Measurements from ENCODE around the gene ELK3. TPM values are rescaled to one million over a fixed set of nuclear protein-coding genes. Genes with fewer than 3 reads are reported as not detected.

ELK3 gene
- total RNA-seq, 1 experiment from 2014 or later = 9.4 TPM

GRCh38 chr12:96213869-96214268, 19.7 kb downstream of the ELK3 start:
- no peak for DNase-seq
- H2BK120ac ChIP-seq (ENCODE audit: low read depth, low read length, poor library complexity, severe bottlenecking) = no peak overlapping the region
- H3K4me1 Mint-ChIP-seq = peaks cover 44 to 47% of the 10 kb centered on the region in 2 experiments
- no peak overlapping the region for H2BK5ac ChIP-seq (ENCODE audit: insufficient read length, low read length)
- no peak overlapping the region for H3K18ac ChIP-seq (ENCODE audit: insufficient read length, low read depth, low read length)
- H3K23ac ChIP-seq (ENCODE audit: insufficient read length, low read depth, low read length) = no peak overlapping the region
- H2AFZ ChIP-seq (ENCODE audit: low read length) = no peak overlapping the region
- TF ChIP-seq CTCF (conservative IDR thresholded peaks at IDR 0.05) = no peak
- no peak overlapping the region for H3K27ac Mint-ChIP-seq
- H4K20me1 ChIP-seq (ENCODE audit: control insufficient read depth, insufficient read depth, insufficient read length) = no peaks in the 10 kb centered on the region
- WGBS (ENCODE audit: extremely low coverage, insufficient read length, low lambda C conversion rate) = no CpG with 5 or more reads among the region's 7 CpGs
- no peak overlapping the region for H3K27ac ChIP-seq (ENCODE audit: insufficient read length, low read depth, low read length)
- H3K4me2 ChIP-seq (ENCODE audit: insufficient read depth, insufficient read length, low read length) = no peak overlapping the region
- no peak overlapping the region for H3K4me3 Mint-ChIP-seq
- H2BK20ac ChIP-seq (ENCODE audit: low read depth, low read length, poor library complexity, severe bottlenecking) = no peak overlapping the region
- no peaks in the 10 kb centered on the region for H3K79me1 ChIP-seq (ENCODE audit: insufficient read depth, low read depth, low read length, poor library complexity, severe bottlenecking)
- no peaks in the 10 kb centered on the region for H3K9me3 Mint-ChIP-seq
- no peaks in the 10 kb centered on the region for H3K23me2 ChIP-seq (ENCODE audit: insufficient read length, low read depth, low read length, poor library complexity, severe bottlenecking)
- H4K91ac ChIP-seq (ENCODE audit: insufficient read length, low read depth, low read length) = no peak overlapping the region
- H2BK12ac ChIP-seq (ENCODE audit: insufficient read length, low read depth, low read length) = no peak overlapping the region
- H3K56ac ChIP-seq (ENCODE audit: insufficient read length, low read depth, low read length) = no peak overlapping the region
- no peak overlapping the region for H4K8ac ChIP-seq (replicated peaks; ENCODE audit: insufficient read length, low read depth, low read length)
- H3K79me2 ChIP-seq (ENCODE audit: insufficient read depth, low read length) = no peaks in the 10 kb centered on the region
- no peak overlapping the region for H3K14ac ChIP-seq (ENCODE audit: insufficient read depth, low read length)
- no peaks in the 10 kb centered on the region for H3K9me3 ChIP-seq (ENCODE audit: control insufficient read depth, low read depth, low read length)
- no peaks in the 10 kb centered on the region for H3K27me3 ChIP-seq (ENCODE audit: insufficient read depth, low read length)
- no peak overlapping the region for H3T11ph ChIP-seq (ENCODE audit: low read length)
- H3K9ac ChIP-seq (ENCODE audit: extremely low read depth, insufficient read length, low read length) = no peak overlapping the region
- H2BK15ac ChIP-seq (ENCODE audit: low read depth, low read length) = no peak overlapping the region
- H3K4ac ChIP-seq (ENCODE audit: low read depth, low read length) = no peak overlapping the region
- peaks cover 6% of the 10 kb centered on the region; the same call in 1 of the 2 replicates for H3K4me1 ChIP-seq (ENCODE audit: insufficient read depth, low read length)
- no peak overlapping the region for H2AK5ac ChIP-seq (ENCODE audit: insufficient read length, low read length)
- no peaks in the 10 kb centered on the region for H3K27me3 Mint-ChIP-seq (ENCODE audit: low read depth)
- no peaks in the 10 kb centered on the region for H3K36me3 Mint-ChIP-seq (ENCODE audit: insufficient read depth in 1 of 3, low read depth in 3 of 3)
- no peak overlapping the region for H4K5ac ChIP-seq (ENCODE audit: insufficient read length, low read depth, low read length)

Measured in H9 (cell line).